IPS-18a (cell line): ENCODE measurements around the gene PDE4D.
"Not testable (repeated sequence)": the region's sequence is repeated elsewhere in the genome, so short reads cannot be mapped to it uniquely, and the experiment has no call there.

ENCODE experiments used
- H3K27ac ChIP-seq: one replicate; pipeline ENCODE4 v1.5.1; 2013; ENCODE audit warnings: low read length
- H3K27me3 ChIP-seq: one replicate; pipeline ENCODE4 v1.6.1; 2013; ENCODE audit warnings: mild to moderate bottlenecking, low read length; ENCODE audit not compliant: control insufficient read depth, insufficient read depth
- H3K36me3 ChIP-seq: one replicate; pipeline ENCODE4 v1.6.1; 2013; ENCODE audit warnings: low read depth, low read length; ENCODE audit not compliant: control insufficient read depth
- H3K4me1 ChIP-seq: one replicate; pipeline ENCODE4 v1.6.1; 2013; ENCODE audit warnings: low read depth, low read length; ENCODE audit not compliant: control insufficient read depth
- H3K4me3 ChIP-seq: one replicate; pipeline ENCODE4 v1.5.1; 2013; ENCODE audit warnings: low read length
- H3K9ac ChIP-seq: one replicate; pipeline ENCODE4 v1.6.1; 2013; ENCODE audit warnings: mild to moderate bottlenecking, low read length, moderate library complexity
- H3K9me3 ChIP-seq: one replicate; pipeline ENCODE4 v1.6.1; 2013; ENCODE audit warnings: low read depth, low read length; ENCODE audit not compliant: control insufficient read depth

The PDE4D gene

DNA sequence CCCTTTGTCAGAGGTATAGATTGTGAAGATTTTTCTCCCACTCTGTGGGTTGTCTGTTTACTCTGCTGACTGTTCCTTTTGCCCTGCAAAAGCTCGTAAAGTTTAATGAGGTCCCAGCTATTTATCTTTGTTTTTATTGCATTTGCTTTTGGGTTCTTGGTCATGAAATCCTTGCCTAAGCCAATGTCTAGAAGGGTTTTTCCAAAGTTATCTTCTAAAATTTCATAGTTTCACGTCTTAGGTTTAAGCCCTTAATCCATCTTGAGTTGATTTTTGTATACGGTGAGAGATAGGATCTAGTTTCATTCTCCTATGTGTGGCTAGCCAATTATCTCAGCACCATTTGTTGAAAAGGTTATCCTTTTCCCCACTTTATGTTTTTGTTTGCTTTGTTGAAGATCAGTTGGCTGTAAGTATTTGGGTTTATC is 590.2 kb downstream of the PDE4D start:
- not testable (repeated sequence) for H3K27ac ChIP-seq, H3K9ac ChIP-seq, H3K27me3 ChIP-seq, H3K9me3 ChIP-seq, H3K4me3 ChIP-seq, H3K4me1 ChIP-seq, H3K36me3 ChIP-seq

DNA sequence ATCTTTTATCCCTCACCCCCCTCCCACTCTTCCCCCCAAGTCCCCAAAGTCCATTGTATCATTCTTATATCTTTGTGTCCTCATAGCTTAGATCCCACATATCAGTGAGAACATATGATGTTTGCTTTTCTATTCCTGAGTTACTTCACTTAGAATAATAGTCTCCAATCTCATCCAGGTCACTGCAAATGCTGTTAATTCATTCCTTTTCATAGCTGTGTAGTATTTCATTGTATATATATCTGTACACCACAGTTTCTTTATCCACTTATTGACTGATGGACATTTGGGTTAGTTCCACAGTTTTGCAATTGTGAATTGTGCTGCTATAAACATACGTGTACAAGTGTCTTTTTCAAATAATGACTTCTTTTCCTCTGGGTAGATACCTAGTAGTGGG is 591.0 kb downstream of the PDE4D start:
- not testable (repeated sequence) for H3K9me3 ChIP-seq, H3K9ac ChIP-seq, H3K4me1 ChIP-seq, H3K27me3 ChIP-seq, H3K4me3 ChIP-seq, H3K27ac ChIP-seq, H3K36me3 ChIP-seq

DNA sequence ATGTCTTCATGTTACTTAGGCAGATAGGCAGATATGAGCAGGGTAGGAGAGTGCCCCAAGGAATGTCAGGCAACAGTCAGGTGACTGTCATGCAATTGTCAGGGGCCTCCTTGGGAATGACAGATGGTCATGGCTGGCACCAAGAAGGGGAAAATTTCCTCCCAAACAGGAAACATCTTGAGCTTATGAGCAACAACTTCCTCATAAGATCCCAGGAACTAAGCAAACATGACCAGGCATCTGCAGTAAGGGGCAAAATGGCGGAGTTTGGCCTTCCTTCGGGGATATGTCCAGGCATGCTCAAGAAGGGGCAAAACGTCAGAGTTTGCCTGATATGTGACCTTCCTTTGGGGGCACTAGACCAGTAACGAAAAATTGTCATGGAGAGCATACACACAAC is 591.8 kb downstream of the PDE4D start:
- no peaks in the 10 kb centered on the region for H3K4me1 ChIP-seq
- H3K27me3 ChIP-seq: no peaks in the 10 kb centered on the region
- H3K9me3 ChIP-seq: no peaks in the 10 kb centered on the region
- no peak overlapping the region for H3K4me3 ChIP-seq
- H3K36me3 ChIP-seq: no peaks in the 10 kb centered on the region
- no peak overlapping the region for H3K27ac ChIP-seq
- no peak overlapping the region for H3K9ac ChIP-seq

- H3K4me3 ChIP-seq: no peak overlapping the region
- no peaks in the 10 kb centered on the region for H3K27me3 ChIP-seq
- no peaks in the 10 kb centered on the region for H3K4me1 ChIP-seq
- H3K27ac ChIP-seq: no peak overlapping the region
- H3K36me3 ChIP-seq: no peaks in the 10 kb centered on the region
- H3K9ac ChIP-seq: no peak overlapping the region
- no peaks in the 10 kb centered on the region for H3K9me3 ChIP-seq
These were observed 592.6 kb downstream of the PDE4D start for GRCh38 chr5:59300930-59301329.

GRCh38 chr5:59299006-59299405 is 594.5 kb downstream of the PDE4D start:
- Histone ChIP-seq H3K27me3 (no peaks in the 10 kb centered on the region), H3K9me3 (no peaks in the 10 kb centered on the region), H3K4me1 (no peaks in the 10 kb centered on the region), H3K4me3 (no peak overlapping the region), H3K36me3 (no peaks in the 10 kb centered on the region), H3K9ac (no peak overlapping the region), H3K27ac (no peak overlapping the region)

GRCh38 chr5:59296317-59297264 is 596.9 kb downstream of the PDE4D start:
- Histone ChIP-seq H3K4me3 (no peak overlapping the region), H3K4me1 (no peaks in the 10 kb centered on the region), H3K27ac (no peak overlapping the region), H3K27me3 (no peaks in the 10 kb centered on the region), H3K9me3 (no peaks in the 10 kb centered on the region), H3K9ac (no peak overlapping the region), H3K36me3 (no peaks in the 10 kb centered on the region)

DNA sequence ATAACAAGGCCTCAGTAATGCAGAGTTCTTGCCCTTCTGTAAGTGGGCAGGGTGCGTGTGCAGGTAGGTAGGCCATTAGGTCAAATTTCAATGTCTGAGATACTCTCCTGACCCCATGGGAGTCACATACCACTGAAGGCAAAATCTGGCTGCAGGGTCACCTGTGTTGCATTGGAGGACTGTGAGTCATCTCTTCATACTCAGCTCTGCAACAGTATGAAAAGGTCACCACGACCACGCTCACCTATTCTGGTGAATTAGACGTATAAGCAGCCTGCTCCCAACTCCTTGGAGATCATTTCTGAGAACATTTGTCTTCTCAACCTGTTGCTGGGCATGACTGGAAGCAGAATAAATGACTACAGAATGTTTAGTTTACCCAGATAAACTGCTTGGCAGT is 599.8 kb downstream of the PDE4D start:
- no peaks in the 10 kb centered on the region for H3K36me3 ChIP-seq
- no peak overlapping the region for H3K27ac ChIP-seq
- H3K4me1 ChIP-seq: no peaks in the 10 kb centered on the region
- H3K4me3 ChIP-seq: no peak overlapping the region
- no peaks in the 10 kb centered on the region for H3K27me3 ChIP-seq
- no peak overlapping the region for H3K9ac ChIP-seq
- no peaks in the 10 kb centered on the region for H3K9me3 ChIP-seq

- Histone ChIP-seq H3K36me3 (no peaks in the 10 kb centered on the region), H3K9me3 (no peaks in the 10 kb centered on the region), H3K9ac (no peak overlapping the region), H3K27ac (no peak overlapping the region), H3K27me3 (no peaks in the 10 kb centered on the region), H3K4me3 (no peak overlapping the region), H3K4me1 (no peaks in the 10 kb centered on the region)
These were observed 601.6 kb downstream of the PDE4D start for GRCh38 chr5:59291941-59292340.

DNA sequence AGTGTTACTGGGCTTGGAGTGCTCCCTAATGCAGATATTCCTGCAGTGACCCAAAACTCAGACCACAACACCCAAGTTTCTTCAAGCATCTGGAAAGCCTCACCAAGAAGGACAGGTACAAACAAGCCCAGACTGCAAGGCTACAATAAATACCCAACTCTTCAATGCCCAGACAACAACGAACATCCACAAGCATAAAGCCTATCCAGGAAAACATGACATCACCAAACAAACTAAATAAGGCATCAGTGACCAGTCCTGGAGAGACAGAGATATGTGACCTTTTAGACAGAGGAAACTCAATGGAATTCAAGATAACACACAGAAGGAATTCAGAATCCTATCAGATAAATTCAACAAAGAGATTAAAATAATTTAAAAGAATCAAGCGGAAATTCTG is 605.6 kb downstream of the PDE4D start:
- Histone ChIP-seq H3K4me1 (no peaks in the 10 kb centered on the region), H3K4me3 (no peak overlapping the region), H3K27me3 (no peaks in the 10 kb centered on the region), H3K27ac (no peak overlapping the region), H3K9ac (no peak overlapping the region), H3K9me3 (no peaks in the 10 kb centered on the region), H3K36me3 (no peaks in the 10 kb centered on the region)

DNA sequence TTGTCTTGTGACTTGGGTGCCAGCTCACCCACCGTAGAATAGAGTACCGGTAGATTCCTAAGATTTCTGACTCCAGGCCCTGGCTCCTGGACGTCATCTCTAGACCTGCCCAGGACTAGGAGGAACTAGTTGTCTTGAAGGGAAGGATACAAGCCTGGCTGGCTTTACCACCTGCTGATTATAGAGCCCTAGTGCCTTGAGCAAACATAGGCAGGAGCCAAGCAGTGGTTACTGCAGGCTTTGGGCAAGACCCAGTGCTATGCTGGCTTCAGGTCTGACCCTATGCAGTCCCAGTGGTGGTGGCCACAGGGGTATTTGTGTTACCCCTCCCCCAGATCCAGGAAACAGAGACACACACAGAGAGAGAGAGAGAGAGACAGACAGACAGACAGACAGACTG is 606.2 kb downstream of the PDE4D start:
- Histone ChIP-seq H3K4me3 (no peak overlapping the region), H3K9me3 (no peaks in the 10 kb centered on the region), H3K9ac (no peak overlapping the region), H3K27me3 (no peaks in the 10 kb centered on the region), H3K27ac (no peak overlapping the region), H3K36me3 (no peaks in the 10 kb centered on the region), H3K4me1 (no peaks in the 10 kb centered on the region)

DNA sequence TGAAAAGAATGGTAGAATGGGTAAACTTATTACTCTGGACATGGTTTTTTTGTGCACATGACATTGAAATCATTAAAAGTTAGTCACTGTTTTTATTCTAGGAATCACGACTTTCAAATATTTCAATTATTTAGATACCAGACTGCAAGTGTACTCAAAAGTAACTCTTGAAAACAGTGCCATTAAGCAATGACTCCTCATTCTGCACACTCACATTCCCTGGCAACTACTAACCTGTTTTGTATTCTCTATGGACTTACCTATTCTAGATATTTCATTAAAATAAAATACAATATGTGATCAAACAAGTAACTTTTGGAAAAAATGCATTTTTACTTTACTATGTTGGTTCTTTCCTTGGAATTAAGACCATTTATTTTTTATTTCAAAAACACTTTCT is 607.0 kb downstream of the PDE4D start:
- Histone ChIP-seq H3K36me3 (no peaks in the 10 kb centered on the region), H3K4me1 (no peaks in the 10 kb centered on the region), H3K9me3 (no peaks in the 10 kb centered on the region), H3K27ac (no peak overlapping the region), H3K4me3 (no peak overlapping the region), H3K9ac (no peak overlapping the region), H3K27me3 (no peaks in the 10 kb centered on the region)

DNA sequence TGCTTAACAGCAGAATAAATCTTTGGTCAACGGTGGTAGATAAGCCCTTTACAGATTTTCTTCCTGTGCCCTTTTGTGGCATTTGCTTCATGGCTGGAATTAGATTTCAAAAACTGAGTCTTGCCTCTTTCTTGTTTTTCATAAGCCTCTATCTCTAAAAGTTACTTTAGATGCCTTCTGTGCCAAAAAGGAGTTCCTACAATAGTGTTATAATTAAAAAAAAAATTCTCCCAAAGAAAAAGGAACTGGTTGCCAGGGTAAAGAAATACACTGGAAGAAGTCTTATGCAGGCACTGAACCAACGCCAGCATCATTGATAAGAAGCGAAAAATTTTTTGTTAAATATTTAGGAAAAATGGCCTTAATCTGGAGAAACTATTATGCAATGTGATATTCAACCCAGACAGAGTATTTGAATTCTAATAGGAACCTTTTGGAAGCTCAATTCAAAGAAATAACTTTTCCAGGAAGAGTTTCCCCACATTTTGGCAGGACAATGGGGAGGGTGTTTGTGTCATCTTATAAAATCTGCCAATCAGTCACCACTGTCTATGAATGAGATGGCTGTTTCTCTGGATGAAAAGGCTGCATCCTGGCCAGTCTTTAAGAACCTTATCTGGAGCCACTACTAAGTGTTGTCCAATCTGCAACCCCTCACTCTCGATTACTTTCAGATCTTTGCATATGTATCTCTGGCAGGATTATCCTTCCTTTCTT is 608.1 kb downstream of the PDE4D start:
- no peak overlapping the region for H3K9ac ChIP-seq
- no peaks in the 10 kb centered on the region for H3K27me3 ChIP-seq
- no peak overlapping the region for H3K4me3 ChIP-seq
- no peaks in the 10 kb centered on the region for H3K4me1 ChIP-seq
- H3K9me3 ChIP-seq: no peaks in the 10 kb centered on the region
- H3K27ac ChIP-seq: no peak overlapping the region
- H3K36me3 ChIP-seq: no peaks in the 10 kb centered on the region
